SKM-1 (cell line): ENCODE results near the gene EZR.
A peak's percentile ranks its signal among the peaks of the same experiment; 100 is the strongest.

Experiments used
- DNase-seq: peaks from one replicate; lab custom pipeline; 2025; ENCODE audit not compliant: unreplicated experiment; lab: John Stamatoyannopoulos, UW

The EZR gene

GRCh38 chr6:158737710-158738615, 81.2 kb downstream of the EZR start:
- DNase-seq = peak; percentile 66

DNA sequence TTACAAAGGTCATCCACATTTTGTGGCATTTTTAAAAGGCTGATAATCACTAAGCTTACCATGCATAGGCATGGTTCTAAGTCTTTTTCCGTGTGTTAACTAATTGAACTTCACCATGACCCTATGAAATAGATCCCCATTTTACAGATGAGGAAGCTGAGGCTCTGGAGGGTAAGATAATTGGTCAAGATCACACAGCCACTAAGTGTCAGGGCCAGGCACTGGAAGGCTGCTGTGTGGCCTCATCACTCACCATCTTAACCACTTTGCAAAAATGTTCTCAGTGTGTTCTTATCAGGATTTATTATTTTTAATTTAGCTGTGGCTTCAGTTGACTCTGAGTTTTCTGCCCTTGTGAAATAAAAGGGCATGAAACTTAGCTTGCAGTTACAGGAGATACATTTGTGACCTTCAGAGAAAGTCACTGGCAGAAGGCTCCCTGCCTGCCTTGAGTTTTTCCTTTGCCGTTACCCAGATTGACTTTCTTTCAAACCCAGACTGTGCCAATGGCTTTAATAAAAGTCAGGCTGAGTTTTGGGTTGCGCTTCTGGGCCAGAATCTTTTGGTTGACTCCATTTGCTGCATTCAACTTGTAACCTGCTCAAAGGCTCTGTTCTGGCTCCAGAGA, 82.0 kb downstream of the EZR start:
- no peak for DNase-seq

- DNase-seq = no peak
These were observed 84.2 kb downstream of the EZR start for GRCh38 chr6:158735009-158735408.

GRCh38 chr6:158730541-158730907, 88.6 kb downstream of the EZR start:
- no peak for DNase-seq

DNA sequence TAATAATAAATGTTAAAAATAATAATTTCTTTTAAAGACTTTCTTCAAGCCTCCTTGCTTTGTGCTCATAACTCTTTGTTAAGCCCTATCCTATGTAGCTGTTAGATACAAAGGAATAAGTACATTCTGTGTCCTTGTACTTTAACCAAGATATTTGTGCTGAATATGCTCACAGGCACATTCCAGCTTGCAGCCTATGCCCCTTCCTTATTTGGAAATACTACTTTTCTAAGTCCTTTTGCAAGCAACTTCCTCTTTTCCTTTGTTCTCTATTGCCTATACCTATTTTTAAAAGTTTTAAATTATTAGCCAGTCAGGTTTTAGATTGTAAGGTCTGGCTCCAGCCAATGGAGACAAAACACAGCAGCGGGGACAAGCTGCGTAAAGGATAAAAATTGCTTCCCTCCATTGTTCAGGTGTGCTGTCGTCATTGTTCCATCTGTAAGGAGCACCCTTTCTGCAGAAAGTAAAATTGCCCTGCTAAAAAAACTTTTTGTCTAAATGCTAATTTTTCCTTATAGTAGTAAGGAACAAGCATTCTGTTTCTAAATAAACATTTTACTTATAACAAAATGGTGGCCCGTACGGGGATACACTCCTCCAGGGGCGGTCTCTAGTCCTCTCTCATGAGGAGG, 89.1 kb downstream of the EZR start:
- peak; percentile 76 for DNase-seq

DNA sequence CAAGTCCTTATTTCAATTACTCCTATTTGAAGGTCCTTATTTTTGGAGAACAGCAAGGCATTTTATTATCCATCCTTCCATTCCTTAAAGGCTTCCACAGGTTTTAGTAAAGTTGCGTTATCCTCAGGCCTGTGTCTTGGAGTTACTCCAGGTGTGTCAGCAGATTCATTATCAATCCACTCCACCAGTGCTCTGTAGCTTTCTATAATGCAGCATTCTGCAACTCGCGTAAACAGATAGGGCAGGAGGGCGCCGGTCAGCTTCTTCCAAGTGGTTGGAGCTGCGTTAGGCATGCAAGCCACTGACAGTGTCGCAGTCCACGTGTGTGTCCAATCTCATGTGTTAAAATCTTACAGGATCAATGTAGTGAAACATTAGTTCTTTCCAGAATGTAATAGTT, 93.5 kb downstream of the EZR start:
- DNase-seq = no peak

DNA sequence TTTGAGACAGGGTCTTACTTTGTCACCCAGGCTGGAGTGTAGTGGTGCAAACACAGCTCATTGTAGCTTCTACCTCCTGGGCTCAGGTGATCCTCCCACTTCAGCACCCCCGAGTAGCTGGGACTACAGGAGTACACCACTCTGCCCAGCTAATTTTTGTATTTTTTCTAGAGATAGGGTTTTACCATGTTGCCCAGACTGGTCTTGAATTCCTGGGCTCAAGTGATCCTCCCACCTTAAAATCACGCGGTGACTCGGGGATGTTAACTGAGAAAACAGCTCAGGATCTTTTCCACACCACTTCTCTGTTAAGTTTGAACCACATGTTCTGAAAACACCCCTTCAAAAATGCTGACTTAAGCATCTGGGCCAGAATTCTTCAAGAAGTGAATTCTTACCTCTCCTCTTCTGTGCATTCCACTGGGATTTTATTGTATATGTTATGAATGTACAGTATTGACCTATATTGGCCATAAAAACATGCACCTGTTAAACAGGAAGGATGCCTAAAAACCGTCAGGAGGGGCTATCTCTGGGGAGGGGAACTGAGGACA, 96.9 kb downstream of the EZR start:
- no peak for DNase-seq

DNA sequence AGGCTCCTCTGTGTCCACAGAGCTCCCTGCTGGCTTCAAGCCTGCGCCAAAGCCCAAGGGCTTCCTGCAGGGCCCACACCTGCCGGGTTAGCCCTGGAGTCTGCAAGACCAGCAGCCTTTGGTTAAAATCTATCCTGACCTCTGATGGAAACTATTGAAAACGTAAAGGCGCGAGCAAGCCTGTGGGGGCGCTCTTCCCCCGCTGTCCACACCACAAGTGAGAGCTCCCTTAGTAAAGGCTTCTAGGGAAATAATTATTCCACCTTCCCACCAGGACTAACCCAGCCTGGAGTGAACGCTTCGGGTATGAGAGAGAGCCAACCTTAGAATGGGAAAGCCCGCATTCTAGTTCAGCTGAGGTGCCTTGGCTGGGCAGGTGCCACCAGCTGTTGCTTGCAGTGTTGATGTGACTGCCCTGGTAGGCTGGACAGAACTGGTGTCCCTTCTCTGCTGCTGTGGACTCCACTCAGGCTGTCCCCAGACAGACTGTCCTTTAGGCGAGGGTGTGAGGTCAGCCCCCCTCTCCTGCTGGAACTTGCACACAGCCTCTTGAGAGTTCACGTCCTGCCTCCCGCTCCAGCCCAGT, 100.6 kb downstream of the EZR start:
- peak; percentile 63 for DNase-seq

DNA sequence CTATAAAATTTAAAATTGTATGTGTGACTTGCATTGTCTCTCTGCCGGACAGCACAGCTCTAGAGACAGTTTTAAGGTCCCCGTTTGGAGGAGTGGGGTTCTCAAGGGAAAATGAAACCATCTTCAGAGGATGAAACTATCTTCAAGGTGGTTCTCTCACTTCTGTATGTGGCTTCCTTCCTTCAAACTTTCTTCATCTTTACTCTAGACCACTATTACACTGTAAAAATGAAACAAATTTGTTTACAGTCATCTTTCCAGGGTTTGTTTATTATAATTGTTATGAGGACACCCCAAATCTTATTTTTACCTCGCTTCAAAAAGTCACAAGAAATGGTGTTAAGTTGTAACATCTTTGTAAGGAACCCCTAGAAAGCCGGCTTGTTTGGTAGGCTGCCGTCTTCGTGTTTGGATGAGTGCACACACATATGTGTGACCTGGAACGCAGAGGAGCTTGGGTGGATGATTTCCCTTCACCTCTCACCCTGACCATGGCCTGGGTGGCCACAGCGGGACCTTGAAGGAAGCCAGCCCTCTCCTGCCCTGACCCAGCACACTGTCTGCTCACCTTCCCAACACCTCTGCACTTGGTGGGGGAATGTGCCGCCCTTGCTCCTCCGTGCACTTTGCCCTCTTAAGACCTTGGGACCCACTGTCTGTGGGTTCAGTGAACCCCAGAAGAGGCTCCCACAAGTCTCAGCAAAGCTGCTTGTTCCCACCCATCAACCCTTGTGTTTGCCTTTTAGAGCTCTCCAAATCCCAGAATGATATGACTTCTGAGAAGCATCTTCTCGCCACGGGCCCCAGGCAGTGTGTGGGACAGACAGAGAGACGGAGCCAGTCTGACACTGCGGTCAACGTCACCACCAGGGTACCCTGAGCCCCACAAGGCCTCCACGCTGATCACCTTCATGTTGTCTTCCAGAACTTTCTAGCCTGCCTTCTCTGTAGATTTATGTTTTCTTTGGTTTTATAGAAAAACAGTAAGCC, 101.5 kb downstream of the EZR start:
- no peak for DNase-seq
